ENCODE results near the gene SLC7A9. TPM values are rescaled to one million over a fixed set of nuclear protein-coding genes. Genes with fewer than 3 reads are reported as not detected.

Gene SLC7A9
- total RNA-seq, 2 experiments from 2014 or later, result not detected

GRCh38 chr19:32800754-32801153 is 68.8 kb downstream of the SLC7A9 start:
- Histone ChIP-seq H3K4me3 (ENCODE audit: low read depth, low read length, poor library complexity, severe bottlenecking) (no peak overlapping the region), H2AFZ (ENCODE audit: low read length) (no peak overlapping the region), H4K20me1 (ENCODE audit: insufficient read depth, low read length) (no peaks in the 10 kb centered on the region), H3K4me1 (ENCODE audit: insufficient read depth, low read length, poor library complexity, severe bottlenecking) (no peaks in the 10 kb centered on the region), H3K27ac (ENCODE audit: low read depth, low read length, poor library complexity, severe bottlenecking) (no peak overlapping the region), H3K9me2 (ENCODE audit: insufficient read depth, low read length) (no peaks in the 10 kb centered on the region), H3K36me3 (ENCODE audit: insufficient read depth, low read length) (no peaks in the 10 kb centered on the region), H3K4me2 (ENCODE audit: low read length) (no peak overlapping the region), H3K79me2 (ENCODE audit: insufficient read depth, low read depth, low read length) (no peaks in the 10 kb centered on the region), H3K9me3 (ENCODE audit: low read length) (no peaks in the 10 kb centered on the region)
- BruUV-seq (replicated peaks), result no TSS peak
- no peak for DNase-seq (ENCODE audit: low spot score)
- ChIA-PET CTCF (ENCODE audit: unreplicated experiment) (no interaction called here), POLR2A (no interaction called here)
- intact Hi-C loops (cut with micrococcal nuclease; ENCODE audit: unreplicated experiment), result no loop called here
- no peak for TF ChIP-seq CTCF (conservative IDR thresholded peaks at IDR 0.05; ENCODE audit: low read length)
- no peak for TF ChIP-seq EZH2phosphoT487 (IDR thresholded peaks at IDR 0.05; ENCODE audit: borderline replicate concordance, low read depth, low read length)

GRCh38 chr19:32800191-32800590 is 69.4 kb downstream of the SLC7A9 start:
- CTCF ChIA-PET (ENCODE audit: unreplicated experiment), result no interaction called here
- DNase-seq (ENCODE audit: low spot score), result no peak
- Histone ChIP-seq H3K4me3 (ENCODE audit: low read depth, low read length, poor library complexity, severe bottlenecking) (no peak overlapping the region), H3K36me3 (ENCODE audit: insufficient read depth, low read length) (no peaks in the 10 kb centered on the region), H3K27ac (ENCODE audit: low read depth, low read length, poor library complexity, severe bottlenecking) (no peak overlapping the region), H4K20me1 (ENCODE audit: insufficient read depth, low read length) (no peaks in the 10 kb centered on the region), H3K79me2 (ENCODE audit: insufficient read depth, low read depth, low read length) (no peaks in the 10 kb centered on the region), H2AFZ (ENCODE audit: low read length) (no peak overlapping the region), H3K9me2 (ENCODE audit: insufficient read depth, low read length) (no peaks in the 10 kb centered on the region), H3K4me1 (ENCODE audit: insufficient read depth, low read length, poor library complexity, severe bottlenecking) (no peaks in the 10 kb centered on the region), H3K4me2 (ENCODE audit: low read length) (no peak overlapping the region), H3K9me3 (ENCODE audit: low read length) (no peaks in the 10 kb centered on the region)
- POLR2A ChIA-PET, result no interaction called here
- no peak for TF ChIP-seq CTCF (conservative IDR thresholded peaks at IDR 0.05; ENCODE audit: low read length)
- no peak for TF ChIP-seq EZH2phosphoT487 (IDR thresholded peaks at IDR 0.05; ENCODE audit: borderline replicate concordance, low read depth, low read length)
- intact Hi-C loops (cut with micrococcal nuclease; ENCODE audit: unreplicated experiment), result no loop called here
- BruUV-seq (replicated peaks), result no TSS peak

- no peaks in the 10 kb centered on the region for H3K36me3 ChIP-seq (ENCODE audit: insufficient read depth, low read length)
- H3K9me2 ChIP-seq (ENCODE audit: insufficient read depth, low read length), result no peaks in the 10 kb centered on the region
- no peaks in the 10 kb centered on the region for H3K9me3 ChIP-seq (ENCODE audit: low read length)
- intact Hi-C loops (cut with micrococcal nuclease; ENCODE audit: unreplicated experiment), result no loop called here
- POLR2A ChIA-PET, result no interaction called here
- no peak for DNase-seq (ENCODE audit: low spot score)
- no peak overlapping the region for H3K4me3 ChIP-seq (ENCODE audit: low read depth, low read length, poor library complexity, severe bottlenecking)
- H3K4me1 ChIP-seq (ENCODE audit: insufficient read depth, low read length, poor library complexity, severe bottlenecking), result no peaks in the 10 kb centered on the region
- no peaks in the 10 kb centered on the region for H3K79me2 ChIP-seq (ENCODE audit: insufficient read depth, low read depth, low read length)
- CTCF ChIA-PET (ENCODE audit: unreplicated experiment), result no interaction called here
- no peaks in the 10 kb centered on the region for H4K20me1 ChIP-seq (ENCODE audit: insufficient read depth, low read length)
- H2AFZ ChIP-seq (ENCODE audit: low read length), result no peak overlapping the region
- H3K27ac ChIP-seq (ENCODE audit: low read depth, low read length, poor library complexity, severe bottlenecking), result no peak overlapping the region
- no peak overlapping the region for H3K4me2 ChIP-seq (ENCODE audit: low read length)
- no TSS peak for BruUV-seq (replicated peaks)
- TF ChIP-seq CTCF (conservative IDR thresholded peaks at IDR 0.05; ENCODE audit: low read length) (no peak), EZH2phosphoT487 (IDR thresholded peaks at IDR 0.05; ENCODE audit: borderline replicate concordance, low read depth, low read length) (no peak)
These were observed 71.4 kb downstream of the SLC7A9 start for GRCh38 chr19:32798201-32798600.
